Panc1 (cell line): ENCODE results near the gene TP53AIP1.

Experiments used
- CTCF ChIP-seq: fragments of 450-650 bp; IDR thresholded peaks from 2 replicates; pipeline ENCODE4 v1.5.1; 2017; ENCODE audit warnings: mild to moderate bottlenecking
- POLR2AphosphoS5 ChIP-seq: IDR thresholded peaks from 2 replicates; pipeline ENCODE4 v1.6.1; 2012; ENCODE audit warnings: mild to moderate bottlenecking, low read depth, low read length, moderate library complexity
- REST ChIP-seq, 2 experiments: IDR thresholded peaks; 2 replicates each; pipeline ENCODE4 v1.6.1; 2011 to 2012; ENCODE audit warnings: low read depth in 2 of 2, control low read depth in 1 of 2, low read length in 1 of 2, mild to moderate bottlenecking in 1 of 2, moderate library complexity in 1 of 2; ENCODE audit not compliant: insufficient read depth in 1 of 2
- TCF7L2 ChIP-seq: IDR thresholded peaks from 2 replicates; pipeline ENCODE4 v1.6.1; 2011; ENCODE audit warnings: mild to moderate bottlenecking, low read depth, low read length, inconsistent platforms

- TF ChIP-seq CTCF = no peak
- no peak for TF ChIP-seq TCF7L2
- TF ChIP-seq REST (IDR thresholded peaks at IDR 0.05; ENCODE audit: insufficient read depth in 1 of 2, low read depth in 2 of 2, low read length in 1 of 2) = no peak
- no peak for TF ChIP-seq POLR2AphosphoS5
These were observed 52.5 kb downstream of the TP53AIP1 start for GRCh38 chr11:128890216-128890542.
